A549 (cell line): Measurements from ENCODE around the gene LAMA2. TPM values are rescaled to one million over a fixed set of nuclear protein-coding genes. Genes with fewer than 3 reads are reported as not detected.

Source experiments
- ATAC-seq, 2 experiments: fragments of 200-7000 bp in 1 of 2; fragments of >200 bp in 1 of 2; cut with Nextera tagmentation in 1 of 2; cut with Tn5 transposase in 1 of 2; 3 replicates each; pipeline versions ENCODE4 v1.8.0 to v1.9.1; 2018 to 2020; ENCODE audit warnings: mild to moderate bottlenecking in 1 of 2, moderate library complexity in 1 of 2
- CTCF ChIA-PET: fragments of 300-600 bp; sonication (Branson Sonifier 250); formaldehyde crosslinking; extraction: SDS; loops from one replicate; lab custom pipeline; 2021; ENCODE audit warnings: antibody characterized with exemption, inconsistent platforms; lab: Yijun Ruan, JAX
- POLR2A ChIA-PET: fragments of 350-600 bp; formaldehyde crosslinking; extraction: SDS; loops from one replicate; lab custom pipeline; 2021; ENCODE audit warnings: antibody characterized with exemption, inconsistent platforms; lab: Yijun Ruan, JAX
- DNase-seq, 2 experiments: peaks; one replicate each; pipeline versions ENCODE4 v3.0.0 to v3.0.0-alpha.2; 2011 to 2016; ENCODE audit warnings: low read depth in 1 of 2, low spot score in 1 of 2
- FAIRE-seq: peaks from 2 replicates; lab custom pipeline; 2011; peaks lifted over from hg19 to GRCh38; lab: Jason Lieb, UNC
- H3K27ac ChIP-seq, 2 experiments: fragments of >200 bp; sonication (Bioruptor Twin); formaldehyde crosslinking; 3 replicates each; pipeline ENCODE4 v1.5.1; 2016 to 2017
- H3K4me1 ChIP-seq: fragments of >200 bp; sonication (Bioruptor Twin); formaldehyde crosslinking; 3 replicates; pipeline ENCODE4 v1.6.1; 2016
- H3K4me2 ChIP-seq: fragments of >200 bp; sonication (Bioruptor Twin); formaldehyde crosslinking; 3 replicates; pipeline ENCODE4 v1.6.1; 2016
- H3K4me3 ChIP-seq: fragments of >200 bp; sonication (Bioruptor Twin); formaldehyde crosslinking; 3 replicates; pipeline ENCODE4 v1.5.1; 2016
- H3K9me3 ChIP-seq: fragments of >200 bp; sonication (Bioruptor Twin); formaldehyde crosslinking; 3 replicates; pipeline ENCODE4 v1.6.1; 2016
- GATA3 ChIP-seq: IDR thresholded peaks from 2 replicates; pipeline ENCODE4 v1.6.1; 2012; ENCODE audit warnings: borderline replicate concordance
- HDAC2 ChIP-seq: fragments of 200-600 bp; sonication (generic); IDR thresholded peaks from 2 replicates; pipeline ENCODE4 v1.6.1; 2016
- HEYL ChIP-seq: fragments of 250-450 bp; sonication (Bioruptor Pico); IDR thresholded peaks from 2 replicates; pipeline ENCODE4 v1.8.0; 2021; ENCODE audit warnings: mild to moderate bottlenecking, moderate library complexity
- HOXB5 ChIP-seq: fragments of 250-450 bp; sonication (Bioruptor Pico); IDR thresholded peaks from 2 replicates; pipeline ENCODE4 v1.5.0; 2020; ENCODE audit warnings: mild to moderate bottlenecking, moderate library complexity
- KDM5A ChIP-seq: fragments of 200-600 bp; sonication (generic); IDR thresholded peaks from 2 replicates; pipeline ENCODE4 v1.6.1; 2016; ENCODE audit warnings: antibody characterized with exemption, mild to moderate bottlenecking
- MAFK ChIP-seq: fragments of 450-650 bp; IDR thresholded peaks from 2 replicates; pipeline ENCODE4 v1.6.1; 2014; ENCODE audit not compliant: partially characterized antibody
- RAD21 ChIP-seq, 2 experiments: fragments of >200 bp in 1 of 2; sonication (Bioruptor Twin) in 1 of 2; formaldehyde crosslinking in 1 of 2; IDR thresholded peaks in 1 of 2; conservative IDR thresholded peaks in 1 of 2; 2 replicates in 1 of 2; 3 replicates in 1 of 2; pipeline ENCODE4 v1.6.1; 2012 to 2018; ENCODE audit warnings: inconsistent platforms in 1 of 2
- WGBS: methylation state at CpG from one replicate; pipeline ENCODE4 v1.1.6; 2017; ENCODE audit errors: missing lambda C conversion rate; 5-methylcytosine and 5-hydroxymethylcytosine counted together
- polyA plus RNA-seq, 4 experiments: library from polyadenylated mRNA; depleted of rRNA in 3 of 4; stranded (reverse); fragments of >200 nt; fragmentation: RNase III in 1 of 4; extraction: RNeasy Plus Mini Kit Qiagen cat#74134 plus additional on column Dnase treatment in 1 of 4; gene quantifications; 2 replicates in 3 of 4; 3 replicates in 1 of 4; pipeline ENCODE4 v1.2.3, GENCODE V29; 2011 to 2017
- TF ChIP-seq, protein P1 (sequence below): fragments of 150-350 bp; IDR thresholded peaks from 2 replicates; pipeline ENCODE4 v1.6.1; 2014; ENCODE audit warnings: low read depth, mild to moderate bottlenecking, low read length
- TF ChIP-seq, protein P2 (sequence below): fragments of >200 bp; sonication (Bioruptor Twin); formaldehyde crosslinking; IDR thresholded peaks from 3 replicates; pipeline ENCODE4 v1.5.1; 2016
- TF ChIP-seq, protein P3 (sequence below): fragments of 200-600 bp; sonication (generic); IDR thresholded peaks from 2 replicates; pipeline ENCODE4 v1.6.1; 2016; ENCODE audit warnings: antibody characterized with exemption, mild to moderate bottlenecking, moderate library complexity
- TF ChIP-seq, protein P4 (sequence below): fragments of 250-450 bp; sonication (Bioruptor Pico); IDR thresholded peaks from 2 replicates; pipeline ENCODE4 v1.5.0; 2020; ENCODE audit warnings: low read depth, mild to moderate bottlenecking, moderate library complexity
- TF ChIP-seq, protein P5 (sequence below): fragments of >200 bp; sonication (Bioruptor Twin); formaldehyde crosslinking; IDR thresholded peaks from 3 replicates; pipeline ENCODE4 v1.6.1; 2016

Gene LAMA2
- polyA plus RNA-seq, 2 of the 4 experiments (the other 2 are of a cell fraction), result 0.21 to 1.3 TPM

DNA sequence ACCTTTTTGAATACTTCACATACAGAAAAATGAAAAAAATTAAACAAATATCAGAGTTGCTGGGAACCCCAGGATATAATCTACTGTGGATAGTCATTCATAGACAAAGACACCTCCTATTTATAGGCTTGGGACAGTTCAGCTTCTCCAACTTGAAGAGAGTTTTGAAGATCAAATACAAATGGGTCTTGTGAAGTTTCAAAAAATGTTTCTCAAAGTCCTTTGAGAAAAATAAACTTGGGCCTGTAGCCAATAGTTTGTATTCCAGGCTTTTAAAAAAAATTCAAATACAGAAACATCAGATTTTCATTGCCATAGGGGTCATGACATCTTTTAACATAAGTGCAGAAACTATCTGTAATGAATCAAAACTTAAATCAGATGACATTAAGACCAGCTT is 334.8 kb downstream of the LAMA2 start:
- no peaks in the 10 kb centered on the region for H3K9me3 ChIP-seq
- POLR2A ChIA-PET, result no interaction called here
- TF ChIP-seq, protein P1, sequence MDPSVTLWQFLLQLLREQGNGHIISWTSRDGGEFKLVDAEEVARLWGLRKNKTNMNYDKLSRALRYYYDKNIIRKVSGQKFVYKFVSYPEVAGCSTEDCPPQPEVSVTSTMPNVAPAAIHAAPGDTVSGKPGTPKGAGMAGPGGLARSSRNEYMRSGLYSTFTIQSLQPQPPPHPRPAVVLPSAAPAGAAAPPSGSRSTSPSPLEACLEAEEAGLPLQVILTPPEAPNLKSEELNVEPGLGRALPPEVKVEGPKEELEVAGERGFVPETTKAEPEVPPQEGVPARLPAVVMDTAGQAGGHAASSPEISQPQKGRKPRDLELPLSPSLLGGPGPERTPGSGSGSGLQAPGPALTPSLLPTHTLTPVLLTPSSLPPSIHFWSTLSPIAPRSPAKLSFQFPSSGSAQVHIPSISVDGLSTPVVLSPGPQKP, result no peak
- TF ChIP-seq, all 56 proteins: peak for 0
- Histone ChIP-seq H3K4me3 (no peak overlapping the region), H3K27ac (no peak overlapping the region), H3K4me1 (no peaks in the 10 kb centered on the region), H3K4me2 (no peak overlapping the region)
- ATAC-seq (no peak), DNase-seq (no peak), FAIRE-seq (no peak)
- CTCF ChIA-PET, result no interaction called here

DNA sequence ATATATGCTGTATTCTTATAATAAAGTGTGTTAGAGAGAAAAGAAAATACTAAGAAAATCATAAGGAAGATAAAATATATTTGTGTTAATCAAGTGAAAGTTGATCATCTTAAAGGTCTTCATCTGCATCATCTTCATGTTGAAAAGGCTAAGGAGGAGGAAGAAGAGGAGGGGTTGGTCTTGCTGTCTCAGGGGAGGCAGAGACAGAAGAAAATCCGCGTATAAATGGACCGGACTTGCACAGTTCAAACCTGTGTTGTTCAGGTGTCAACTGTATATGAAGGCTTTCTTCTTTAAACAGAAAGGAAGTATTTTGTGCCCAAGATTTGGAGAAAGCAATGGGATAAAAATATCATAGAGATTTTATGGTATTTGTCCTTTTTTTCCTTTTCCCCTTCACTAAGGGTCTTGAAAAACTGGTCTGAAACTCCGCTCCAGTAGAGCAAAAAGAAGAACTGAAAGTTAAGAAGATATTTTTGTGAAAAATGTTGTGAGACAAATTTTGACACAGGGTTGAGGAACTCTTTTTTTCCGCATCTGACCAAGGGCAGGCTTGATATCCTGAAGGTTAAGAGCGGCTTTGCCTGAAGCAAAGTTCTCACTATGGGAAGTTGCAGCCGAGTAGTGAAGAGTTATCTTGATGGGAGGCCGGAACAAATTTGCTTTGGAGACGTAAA is 350.7 kb downstream of the LAMA2 start:
- ATAC-seq, result no peak
- FAIRE-seq, result no peak
- no peak for DNase-seq
- CTCF ChIA-PET, result no interaction called here
- POLR2A ChIA-PET, result no interaction called here
- Histone ChIP-seq H3K9me3 (no peaks in the 10 kb centered on the region), H3K27ac (no peak overlapping the region), H3K4me2 (no peak overlapping the region), H3K4me1 (no peaks in the 10 kb centered on the region), H3K4me3 (no peak overlapping the region)
- WGBS, result 57% methylated on average over 9 of the region's 9 CpGs
- TF ChIP-seq HOXB5 (CRISPR knock-in tag), result no peak
- TF ChIP-seq, protein P2, sequence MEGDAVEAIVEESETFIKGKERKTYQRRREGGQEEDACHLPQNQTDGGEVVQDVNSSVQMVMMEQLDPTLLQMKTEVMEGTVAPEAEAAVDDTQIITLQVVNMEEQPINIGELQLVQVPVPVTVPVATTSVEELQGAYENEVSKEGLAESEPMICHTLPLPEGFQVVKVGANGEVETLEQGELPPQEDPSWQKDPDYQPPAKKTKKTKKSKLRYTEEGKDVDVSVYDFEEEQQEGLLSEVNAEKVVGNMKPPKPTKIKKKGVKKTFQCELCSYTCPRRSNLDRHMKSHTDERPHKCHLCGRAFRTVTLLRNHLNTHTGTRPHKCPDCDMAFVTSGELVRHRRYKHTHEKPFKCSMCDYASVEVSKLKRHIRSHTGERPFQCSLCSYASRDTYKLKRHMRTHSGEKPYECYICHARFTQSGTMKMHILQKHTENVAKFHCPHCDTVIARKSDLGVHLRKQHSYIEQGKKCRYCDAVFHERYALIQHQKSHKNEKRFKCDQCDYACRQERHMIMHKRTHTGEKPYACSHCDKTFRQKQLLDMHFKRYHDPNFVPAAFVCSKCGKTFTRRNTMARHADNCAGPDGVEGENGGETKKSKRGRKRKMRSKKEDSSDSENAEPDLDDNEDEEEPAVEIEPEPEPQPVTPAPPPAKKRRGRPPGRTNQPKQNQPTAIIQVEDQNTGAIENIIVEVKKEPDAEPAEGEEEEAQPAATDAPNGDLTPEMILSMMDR, result no peak
- TF ChIP-seq, protein P3, sequence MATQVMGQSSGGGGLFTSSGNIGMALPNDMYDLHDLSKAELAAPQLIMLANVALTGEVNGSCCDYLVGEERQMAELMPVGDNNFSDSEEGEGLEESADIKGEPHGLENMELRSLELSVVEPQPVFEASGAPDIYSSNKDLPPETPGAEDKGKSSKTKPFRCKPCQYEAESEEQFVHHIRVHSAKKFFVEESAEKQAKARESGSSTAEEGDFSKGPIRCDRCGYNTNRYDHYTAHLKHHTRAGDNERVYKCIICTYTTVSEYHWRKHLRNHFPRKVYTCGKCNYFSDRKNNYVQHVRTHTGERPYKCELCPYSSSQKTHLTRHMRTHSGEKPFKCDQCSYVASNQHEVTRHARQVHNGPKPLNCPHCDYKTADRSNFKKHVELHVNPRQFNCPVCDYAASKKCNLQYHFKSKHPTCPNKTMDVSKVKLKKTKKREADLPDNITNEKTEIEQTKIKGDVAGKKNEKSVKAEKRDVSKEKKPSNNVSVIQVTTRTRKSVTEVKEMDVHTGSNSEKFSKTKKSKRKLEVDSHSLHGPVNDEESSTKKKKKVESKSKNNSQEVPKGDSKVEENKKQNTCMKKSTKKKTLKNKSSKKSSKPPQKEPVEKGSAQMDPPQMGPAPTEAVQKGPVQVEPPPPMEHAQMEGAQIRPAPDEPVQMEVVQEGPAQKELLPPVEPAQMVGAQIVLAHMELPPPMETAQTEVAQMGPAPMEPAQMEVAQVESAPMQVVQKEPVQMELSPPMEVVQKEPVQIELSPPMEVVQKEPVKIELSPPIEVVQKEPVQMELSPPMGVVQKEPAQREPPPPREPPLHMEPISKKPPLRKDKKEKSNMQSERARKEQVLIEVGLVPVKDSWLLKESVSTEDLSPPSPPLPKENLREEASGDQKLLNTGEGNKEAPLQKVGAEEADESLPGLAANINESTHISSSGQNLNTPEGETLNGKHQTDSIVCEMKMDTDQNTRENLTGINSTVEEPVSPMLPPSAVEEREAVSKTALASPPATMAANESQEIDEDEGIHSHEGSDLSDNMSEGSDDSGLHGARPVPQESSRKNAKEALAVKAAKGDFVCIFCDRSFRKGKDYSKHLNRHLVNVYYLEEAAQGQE, result no peak
- TF ChIP-seq GATA3, result no peak

DNA sequence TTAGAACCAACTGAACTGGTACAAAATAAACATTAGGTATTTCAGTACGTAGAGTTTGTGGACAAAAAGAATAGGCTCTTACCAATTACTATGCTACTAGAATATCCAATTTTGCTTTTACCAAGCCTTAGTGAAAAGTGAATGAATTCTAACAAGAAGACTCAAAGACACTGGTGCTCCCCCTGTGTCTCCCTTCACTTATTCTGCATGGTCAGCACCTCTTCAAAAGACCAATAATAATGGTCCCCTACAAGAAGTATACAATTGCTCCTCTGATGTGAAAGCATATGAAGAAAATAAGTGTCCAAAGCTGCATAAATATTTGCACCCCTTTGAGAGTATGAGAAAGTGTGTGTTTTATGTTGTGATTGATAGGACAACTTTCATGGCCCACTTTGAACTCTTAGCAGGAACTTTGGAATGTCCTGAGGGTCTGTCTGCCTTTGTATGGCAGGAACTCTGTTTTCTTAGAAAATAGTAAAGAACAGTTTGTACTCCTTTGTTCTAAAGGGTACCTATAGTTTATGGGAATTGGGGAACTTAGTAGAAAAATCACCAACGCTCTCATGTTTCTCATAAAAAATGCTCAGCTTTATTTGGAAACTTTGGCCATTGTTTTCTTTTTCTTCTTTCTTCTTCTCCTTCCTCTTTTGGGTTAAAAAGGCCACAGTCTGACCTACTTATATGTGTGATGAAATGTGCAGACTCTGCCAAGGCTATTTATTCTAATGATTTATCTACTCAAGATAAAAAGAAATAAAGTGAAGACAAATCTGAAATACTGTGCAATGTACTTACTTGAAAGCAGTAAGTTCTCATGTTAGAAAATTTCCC is 352.4 kb downstream of the LAMA2 start:
- CTCF ChIA-PET, result no interaction called here
- no peak for FAIRE-seq
- ATAC-seq, result no peak

DNA sequence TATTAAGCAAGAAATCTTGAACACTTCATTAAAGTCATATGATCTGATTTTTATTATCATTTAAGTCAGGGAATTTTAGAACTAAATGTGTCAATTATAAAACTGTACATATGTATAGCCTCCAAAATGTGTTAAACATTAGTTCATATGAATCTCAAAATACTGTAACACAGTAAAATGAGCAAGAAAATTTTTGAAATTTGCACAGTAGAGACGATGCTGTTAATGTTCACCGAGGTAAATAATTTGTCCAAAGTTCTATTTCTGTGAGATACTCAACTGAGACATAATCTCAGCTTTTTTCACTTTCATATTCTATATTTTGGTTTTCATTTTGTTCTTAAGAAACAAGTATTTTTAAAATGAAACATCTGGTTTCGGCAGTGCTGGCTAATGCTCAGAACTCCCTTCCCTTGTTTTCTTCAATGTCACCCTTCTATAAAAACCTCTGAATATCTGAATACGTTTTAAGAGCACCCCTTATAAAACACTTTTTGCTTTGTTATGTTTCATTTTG is 353.1 kb downstream of the LAMA2 start:
- no peak for DNase-seq
- Histone ChIP-seq H3K4me3 (no peak overlapping the region), H3K4me1 (no peaks in the 10 kb centered on the region), H3K4me2 (no peak overlapping the region), H3K9me3 (no peaks in the 10 kb centered on the region), H3K27ac (no peak overlapping the region)
- ChIA-PET CTCF (no interaction called here), POLR2A (no interaction called here)
- WGBS, result 13% methylated on average over 4 of the region's 4 CpGs
- no peak for FAIRE-seq
- ATAC-seq, result no peak
- no peak for TF ChIP-seq RAD21 (conservative IDR thresholded peaks at IDR 0.05 in 1 of 2, IDR thresholded peaks at IDR 0.05 in 1 of 2)
- TF ChIP-seq KDM5A, result no peak
- TF ChIP-seq HDAC2, result no peak
- TF ChIP-seq, protein P2, result no peak
- TF ChIP-seq, protein P4, sequence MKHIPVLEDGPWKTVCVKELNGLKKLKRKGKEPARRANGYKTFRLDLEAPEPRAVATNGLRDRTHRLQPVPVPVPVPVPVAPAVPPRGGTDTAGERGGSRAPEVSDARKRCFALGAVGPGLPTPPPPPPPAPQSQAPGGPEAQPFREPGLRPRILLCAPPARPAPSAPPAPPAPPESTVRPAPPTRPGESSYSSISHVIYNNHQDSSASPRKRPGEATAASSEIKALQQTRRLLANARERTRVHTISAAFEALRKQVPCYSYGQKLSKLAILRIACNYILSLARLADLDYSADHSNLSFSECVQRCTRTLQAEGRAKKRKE, result no peak
- TF ChIP-seq HEYL (CRISPR knock-in tag), result no peak
- TF ChIP-seq, protein P5, sequence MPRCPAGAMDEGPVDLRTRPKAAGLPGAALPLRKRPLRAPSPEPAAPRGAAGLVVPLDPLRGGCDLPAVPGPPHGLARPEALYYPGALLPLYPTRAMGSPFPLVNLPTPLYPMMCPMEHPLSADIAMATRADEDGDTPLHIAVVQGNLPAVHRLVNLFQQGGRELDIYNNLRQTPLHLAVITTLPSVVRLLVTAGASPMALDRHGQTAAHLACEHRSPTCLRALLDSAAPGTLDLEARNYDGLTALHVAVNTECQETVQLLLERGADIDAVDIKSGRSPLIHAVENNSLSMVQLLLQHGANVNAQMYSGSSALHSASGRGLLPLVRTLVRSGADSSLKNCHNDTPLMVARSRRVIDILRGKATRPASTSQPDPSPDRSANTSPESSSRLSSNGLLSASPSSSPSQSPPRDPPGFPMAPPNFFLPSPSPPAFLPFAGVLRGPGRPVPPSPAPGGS, result no peak
- TF ChIP-seq, all 56 proteins: peak for 0

More for the DNA sequence above, 352.4 kb downstream of the LAMA2 start:
- DNase-seq, result no peak
- H3K4me1 ChIP-seq, result no peaks in the 10 kb centered on the region
- 20% methylated on average over 2 of the region's 2 CpGs for WGBS
- H3K4me2 ChIP-seq, result no peak overlapping the region
- H3K4me3 ChIP-seq, result no peak overlapping the region
- TF ChIP-seq MAFK, result peak; percentile 33
- TF ChIP-seq GATA3, result no peak
- TF ChIP-seq, all 56 proteins: peak for 1
- Histone ChIP-seq H3K27ac (no peak overlapping the region), H3K9me3 (no peaks in the 10 kb centered on the region)
- POLR2A ChIA-PET, result no interaction called here
